Tibial nerve (tissue), 4 donors: Measurements from ENCODE around the gene SIPA1L2. TPM values are rescaled to one million over a fixed set of nuclear protein-coding genes. Genes with fewer than 3 reads are reported as not detected.

ENCODE experiments used
- DNase-seq, 2 donors: peaks; one replicate each; pipeline ENCODE4 v3.0.0-alpha.2; 2019; ENCODE audit warnings: low spot score in 2 of 2
- H3K27ac ChIP-seq, 4 donors: fragments of 200-600 bp; sonication (generic) in 3 of 4; one replicate each; pipeline ENCODE4 v1.5.1; 2017 to 2019; ENCODE audit warnings: mild to moderate bottlenecking in 1 of 4
- H3K27me3 ChIP-seq, 2 donors: fragments of 200-600 bp; sonication (generic) in 1 of 2; one replicate each; pipeline versions ENCODE4 v1.5.1 to v1.6.0; 2017 to 2019
- H3K36me3 ChIP-seq, 3 donors: fragments of 200-600 bp; sonication (generic); one replicate each; pipeline ENCODE4 v1.5.1; 2018 to 2019
- H3K4me1 ChIP-seq, 4 donors: fragments of 200-600 bp; sonication (generic) in 3 of 4; one replicate each; pipeline ENCODE4 v1.5.1; 2017 to 2019
- H3K4me3 ChIP-seq, 4 donors: fragments of 200-600 bp; sonication (generic) in 3 of 4; one replicate each; pipeline ENCODE4 v1.5.1; 2017 to 2019; ENCODE audit warnings: mild to moderate bottlenecking in 1 of 4, moderate library complexity in 1 of 4
- H3K9me3 ChIP-seq, 4 donors: fragments of 200-600 bp; sonication (generic) in 3 of 4; one replicate each; pipeline ENCODE4 v1.5.1; 2017 to 2019
- CTCF ChIP-seq, 5 experiments: fragments of 200-600 bp in 3 of 5; fragments of 450-650 bp in 2 of 5; sonication (generic) in 3 of 5; IDR thresholded peaks; one replicate each; pipeline ENCODE4 v1.5.1; 2016 to 2019; ENCODE audit warnings: antibody characterized with exemption in 5 of 5, mild to moderate bottlenecking in 3 of 5, moderate library complexity in 2 of 5
- EP300 ChIP-seq, 2 donors: sonication (generic); formaldehyde crosslinking; IDR thresholded peaks; one replicate each; pipeline ENCODE4 v1.6.1; 2017; ENCODE audit warnings: antibody characterized with exemption in 2 of 2, mild to moderate bottlenecking in 1 of 2
- POLR2A ChIP-seq, 2 donors: fragments of 450-650 bp; IDR thresholded peaks; one replicate each; pipeline ENCODE4 v1.6.1; 2017; ENCODE audit warnings: antibody characterized with exemption in 2 of 2, mild to moderate bottlenecking in 2 of 2, moderate library complexity in 2 of 2
- WGBS, 2 donors: methylation state at CpG; one replicate each; pipeline ENCODE4 v1.1.5; 2018; 5-methylcytosine and 5-hydroxymethylcytosine counted together
- total RNA-seq, 4 donors: library from RNA; depleted of rRNA; stranded (reverse); fragments of >200 nt; gene quantifications; one replicate each; pipeline ENCODE4 v1.1.0, GENCODE V29; 2016

SIPA1L2 gene
- total RNA-seq, 4 donors from 2014 or later, result 29.8 to 56.4 (median 40.7) TPM

GRCh38 chr1:232627645-232628334 lies 2.1 kb downstream of the SIPA1L2 start:
- H3K9me3 ChIP-seq, result no peaks in the 10 kb centered on the region
- peaks cover 0 to 52% (median 15%) of the 10 kb centered on the region in 4 donors for H3K4me1 ChIP-seq
- peak overlapping the region; percentile 88 to 97 (median 94) for H3K4me3 ChIP-seq
- no peak for TF ChIP-seq EP300 (IDR thresholded peaks at IDR 0.05)
- peak in 2 of 5 experiments; percentile 23 to 27 for TF ChIP-seq CTCF (IDR thresholded peaks at IDR 0.05)
- TF ChIP-seq POLR2A (IDR thresholded peaks at IDR 0.05), result no peak
- 19 to 24% methylated on average over 4 of the region's 4 CpGs for WGBS, 2 donors
- DNase-seq, result no peak
- no peaks in the 10 kb centered on the region for H3K27me3 ChIP-seq
- peak overlapping the region; percentile 34 to 97 (median 90) for H3K27ac ChIP-seq
- H3K36me3 ChIP-seq, result no peaks in the 10 kb centered on the region

GRCh38 chr1:232627171-232627570 lies 2.8 kb downstream of the SIPA1L2 start:
- 60 to 72% methylated on average over 4 of the region's 4 CpGs for WGBS, 2 donors
- H3K4me1 ChIP-seq, result peaks cover 0 to 58% (median 17%) of the 10 kb centered on the region in 4 donors
- H3K36me3 ChIP-seq, result no peaks in the 10 kb centered on the region
- no peaks in the 10 kb centered on the region for H3K9me3 ChIP-seq
- no peaks in the 10 kb centered on the region for H3K27me3 ChIP-seq
- TF ChIP-seq CTCF (IDR thresholded peaks at IDR 0.05) (no peak), POLR2A (IDR thresholded peaks at IDR 0.05) (no peak), EP300 (IDR thresholded peaks at IDR 0.05) (no peak)
- H3K4me3 ChIP-seq, result peak overlapping the region in 1 of 4 donors; percentile 93
- H3K27ac ChIP-seq, result peak overlapping the region; percentile 3 to 97 (median 61)
- DNase-seq, result no peak

GRCh38 chr1:232626452-232626851 lies 3.5 kb downstream of the SIPA1L2 start:
- 59 to 75% methylated on average over 2 of the region's 2 CpGs for WGBS, 2 donors
- no peak overlapping the region for H3K4me3 ChIP-seq
- peaks cover 0 to 65% (median 17%) of the 10 kb centered on the region in 4 donors for H3K4me1 ChIP-seq
- no peaks in the 10 kb centered on the region for H3K27me3 ChIP-seq
- DNase-seq, result no peak
- no peaks in the 10 kb centered on the region for H3K9me3 ChIP-seq
- H3K36me3 ChIP-seq, result no peaks in the 10 kb centered on the region
- peak overlapping the region in 2 of 4 donors; percentile 34 to 97 for H3K27ac ChIP-seq
- TF ChIP-seq POLR2A (IDR thresholded peaks at IDR 0.05) (no peak), EP300 (IDR thresholded peaks at IDR 0.05) (no peak)

GRCh38 chr1:232625319-232625868 lies 4.5 kb downstream of the SIPA1L2 start:
- H3K27me3 ChIP-seq, result no peaks in the 10 kb centered on the region
- 89 to 91% methylated on average over 11 of the region's 11 CpGs for WGBS, 2 donors
- DNase-seq, result no peak
- H3K4me1 ChIP-seq, result peaks cover 0 to 69% (median 20%) of the 10 kb centered on the region in 4 donors
- H3K36me3 ChIP-seq, result no peaks in the 10 kb centered on the region
- H3K4me3 ChIP-seq, result no peak overlapping the region
- no peaks in the 10 kb centered on the region for H3K9me3 ChIP-seq
- TF ChIP-seq EP300 (IDR thresholded peaks at IDR 0.05) (no peak), POLR2A (IDR thresholded peaks at IDR 0.05) (no peak), CTCF (IDR thresholded peaks at IDR 0.05) (no peak)
- peak overlapping the region in 3 of 4 donors; percentile 34 to 69 (median 54) for H3K27ac ChIP-seq

GRCh38 chr1:232624546-232625281 lies 5.2 kb downstream of the SIPA1L2 start:
- no peaks in the 10 kb centered on the region for H3K9me3 ChIP-seq
- TF ChIP-seq EP300 (IDR thresholded peaks at IDR 0.05) (no peak), POLR2A (IDR thresholded peaks at IDR 0.05) (no peak), CTCF (IDR thresholded peaks at IDR 0.05) (no peak)
- no peaks in the 10 kb centered on the region for H3K27me3 ChIP-seq
- no peaks in the 10 kb centered on the region for H3K36me3 ChIP-seq
- peak overlapping the region in 3 of 4 donors; percentile 34 to 69 (median 54) for H3K27ac ChIP-seq
- H3K4me3 ChIP-seq, result no peak overlapping the region
- DNase-seq, result no peak
- WGBS, 2 donors, result 36 to 47% methylated on average over 7 of the region's 7 CpGs
- peaks cover 0 to 76% (median 23%) of the 10 kb centered on the region in 4 donors for H3K4me1 ChIP-seq
